Panc1 (cell line): ENCODE results near the gene JAZF1. TPM values are rescaled to one million over a fixed set of nuclear protein-coding genes. Genes with fewer than 3 reads are reported as not detected.

Experiments
- ATAC-seq: fragments of 200-7000 bp; cut with Tn5 transposase; 2 replicates; pipeline ENCODE4 v1.9.1; 2020; ENCODE audit warnings: mild to moderate bottlenecking, moderate library complexity
- BruUV-seq: library from RNA; stranded (reverse); fragments of 400-500 nt; replicated peaks from 2 replicates; lab custom pipeline; 2021; lab: Mats Ljungman, UMichigan
- CTCF ChIA-PET: fragments of 300-600 bp; sonication (Branson Sonifier 250); formaldehyde crosslinking; loops from one replicate; lab custom pipeline; 2022; ENCODE audit warnings: antibody characterized with exemption; lab: Charles Lee
- POLR2A ChIA-PET: fragments of 300-600 bp; sonication (Branson Sonifier 250); formaldehyde crosslinking; loops from one replicate; lab custom pipeline; 2022; ENCODE audit warnings: antibody characterized with exemption; lab: Charles Lee
- DNase-seq: peaks from one replicate; pipeline ENCODE4 v3.0.0-alpha.2; 2010; ENCODE audit warnings: low read depth, low spot score
- H3K27ac ChIP-seq: 2 replicates; pipeline ENCODE4 v1.5.1; 2011; ENCODE audit warnings: mild to moderate bottlenecking, low read length, inconsistent platforms
- H3K27me3 ChIP-seq: fragments of 200-500 bp; sonication (Bioruptor generic); 2 replicates; pipeline ENCODE4 v1.6.0; 2014; ENCODE audit warnings: low read length, inconsistent platforms; ENCODE audit not compliant: control insufficient read depth, insufficient read depth
- H3K36me3 ChIP-seq: fragments of 200-500 bp; sonication (Bioruptor generic); 2 replicates; pipeline ENCODE4 v1.5.1; 2014; ENCODE audit warnings: inconsistent platforms, mild to moderate bottlenecking, low read length, moderate library complexity; ENCODE audit not compliant: control insufficient read depth, insufficient read depth
- H3K4me1 ChIP-seq: 2 replicates; pipeline ENCODE4 v1.5.1; 2011; ENCODE audit warnings: inconsistent platforms, mild to moderate bottlenecking, low read length, moderate library complexity; ENCODE audit not compliant: control insufficient read depth, insufficient read depth
- H3K4me3 ChIP-seq, 2 experiments: 2 replicates each; pipeline ENCODE4 v1.5.1; 2011 to 2012; ENCODE audit warnings: low read depth in 2 of 2, low read length in 2 of 2, mild to moderate bottlenecking in 2 of 2, inconsistent platforms in 1 of 2, moderate library complexity in 1 of 2
- H3K9me3 ChIP-seq: fragments of 200-500 bp; sonication (Bioruptor generic); 2 replicates; pipeline ENCODE4 v1.5.1; 2014; ENCODE audit warnings: low read depth, mild to moderate bottlenecking, inconsistent platforms, low read length, moderate library complexity; ENCODE audit not compliant: control insufficient read depth, insufficient read depth
- POLR2AphosphoS5 ChIP-seq: IDR thresholded peaks from 2 replicates; pipeline ENCODE4 v1.6.1; 2012; ENCODE audit warnings: mild to moderate bottlenecking, low read depth, low read length, moderate library complexity
- SIN3A ChIP-seq: IDR thresholded peaks from 2 replicates; pipeline ENCODE4 v1.6.1; 2012; ENCODE audit warnings: low read depth, mild to moderate bottlenecking, low read length, moderate library complexity, borderline replicate concordance; ENCODE audit not compliant: insufficient read depth
- TCF7L2 ChIP-seq: IDR thresholded peaks from 2 replicates; pipeline ENCODE4 v1.6.1; 2011; ENCODE audit warnings: mild to moderate bottlenecking, low read depth, low read length, inconsistent platforms
- in situ Hi-C: cut with HindIII; loops from 2 replicates; pipeline ENCODE4 v1.10.0; 2016; ENCODE audit warnings: low sequenced_read_pairs, low pct_unique_long_range_greater_than_20kb
- intact Hi-C: fragments of 100-400 bp; cut with micrococcal nuclease; formaldehyde crosslinking; loops from one replicate; pipeline ENCODE4 v1.10.0; 2022; ENCODE audit not compliant: unreplicated experiment
- total RNA-seq: library from RNA; stranded (reverse); gene quantifications from one replicate; pipeline ENCODE4 v1.2.1, GENCODE V29; 2021; ENCODE audit not compliant: unreplicated experiment
- TF ChIP-seq, protein P1 (sequence below): fragments of 450-650 bp; IDR thresholded peaks from 2 replicates; pipeline ENCODE4 v1.5.1; 2017; ENCODE audit warnings: mild to moderate bottlenecking
- TF ChIP-seq, protein P2 (sequence below), 2 experiments: IDR thresholded peaks; 2 replicates each; pipeline ENCODE4 v1.6.1; 2011 to 2012; ENCODE audit warnings: low read depth in 2 of 2, control low read depth in 1 of 2, low read length in 1 of 2, mild to moderate bottlenecking in 1 of 2, moderate library complexity in 1 of 2; ENCODE audit not compliant: insufficient read depth in 1 of 2

JAZF1 gene
- total RNA-seq, 1 experiment from 2014 or later, result 8.8 TPM

DNA sequence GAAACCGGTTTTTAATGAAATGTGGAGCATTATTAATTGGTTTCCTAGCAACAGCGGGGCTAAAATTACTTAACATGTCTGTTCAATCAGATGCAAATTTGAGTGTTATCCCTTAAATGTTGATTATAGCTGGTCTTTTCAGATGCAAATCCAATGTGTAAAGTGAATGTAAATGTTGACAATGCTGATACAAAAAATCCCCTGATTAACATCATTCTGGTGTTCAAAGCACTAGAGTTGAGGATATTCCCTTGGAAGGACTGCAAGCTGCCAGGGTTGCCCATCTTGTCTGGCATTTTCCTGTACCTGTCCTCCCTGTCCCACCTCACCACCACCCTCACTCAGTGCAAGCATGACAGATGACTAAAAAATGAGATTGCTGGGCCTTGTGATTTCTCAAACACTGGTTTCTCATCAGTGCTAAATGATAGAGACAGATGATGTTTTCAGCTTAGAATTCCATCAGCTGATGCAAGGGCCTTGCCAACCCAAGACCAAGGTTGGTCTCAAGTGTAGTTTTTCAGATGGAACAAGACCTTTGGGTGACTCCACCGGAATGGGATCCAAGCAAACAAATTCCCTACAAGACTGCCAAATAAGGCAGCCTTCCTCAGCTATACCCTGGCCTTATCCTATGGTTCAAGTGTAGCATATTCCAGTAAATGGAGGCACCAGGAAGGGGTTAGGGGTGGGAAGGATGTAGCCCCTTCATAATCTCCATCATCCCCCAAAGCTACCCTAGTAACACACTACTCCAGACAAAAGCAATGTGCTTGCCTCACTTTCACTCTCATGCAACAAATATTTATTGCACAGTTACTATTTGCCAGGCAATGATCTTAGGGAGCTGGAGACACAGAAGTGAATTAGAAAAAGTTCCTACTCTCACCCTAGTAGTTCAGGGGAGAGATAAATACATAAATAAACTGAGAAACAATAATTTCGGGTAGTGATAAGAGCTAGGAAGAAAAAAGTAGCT is 54.9 kb downstream of the JAZF1 start:
- intact Hi-C loops, result no loop called here
- ATAC-seq, result no peak
- CTCF ChIA-PET, result interaction anchor here (0.7 kb wide), 1 partner anchor 1614 kb away, joined by 14 read pairs; no protein-coding TSS in a partner anchor

DNA sequence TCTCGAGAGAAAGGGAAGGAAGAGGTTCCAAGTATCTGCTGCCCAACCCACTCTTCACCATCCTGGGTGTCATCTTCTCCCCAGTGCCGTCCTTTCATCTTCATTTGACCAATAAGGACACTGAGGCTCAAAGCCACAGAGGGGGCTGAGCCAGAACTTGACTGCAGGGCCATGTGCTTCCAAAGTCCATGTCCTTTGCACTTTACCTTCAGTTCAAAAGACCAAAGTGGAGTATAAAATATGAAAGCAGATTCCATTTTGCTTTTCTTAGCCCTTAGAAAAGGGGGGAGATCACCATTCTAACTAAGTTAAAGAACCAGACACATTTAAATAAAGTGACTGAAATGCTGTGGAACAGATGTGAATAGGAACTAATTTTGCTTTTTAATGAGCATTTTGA is 56.2 kb downstream of the JAZF1 start:
- in situ Hi-C loops, result no loop called here
- intact Hi-C loops, result no loop called here
- TF ChIP-seq SIN3A (no peak), TCF7L2 (no peak), POLR2AphosphoS5 (no peak)
- TF ChIP-seq, protein P1, sequence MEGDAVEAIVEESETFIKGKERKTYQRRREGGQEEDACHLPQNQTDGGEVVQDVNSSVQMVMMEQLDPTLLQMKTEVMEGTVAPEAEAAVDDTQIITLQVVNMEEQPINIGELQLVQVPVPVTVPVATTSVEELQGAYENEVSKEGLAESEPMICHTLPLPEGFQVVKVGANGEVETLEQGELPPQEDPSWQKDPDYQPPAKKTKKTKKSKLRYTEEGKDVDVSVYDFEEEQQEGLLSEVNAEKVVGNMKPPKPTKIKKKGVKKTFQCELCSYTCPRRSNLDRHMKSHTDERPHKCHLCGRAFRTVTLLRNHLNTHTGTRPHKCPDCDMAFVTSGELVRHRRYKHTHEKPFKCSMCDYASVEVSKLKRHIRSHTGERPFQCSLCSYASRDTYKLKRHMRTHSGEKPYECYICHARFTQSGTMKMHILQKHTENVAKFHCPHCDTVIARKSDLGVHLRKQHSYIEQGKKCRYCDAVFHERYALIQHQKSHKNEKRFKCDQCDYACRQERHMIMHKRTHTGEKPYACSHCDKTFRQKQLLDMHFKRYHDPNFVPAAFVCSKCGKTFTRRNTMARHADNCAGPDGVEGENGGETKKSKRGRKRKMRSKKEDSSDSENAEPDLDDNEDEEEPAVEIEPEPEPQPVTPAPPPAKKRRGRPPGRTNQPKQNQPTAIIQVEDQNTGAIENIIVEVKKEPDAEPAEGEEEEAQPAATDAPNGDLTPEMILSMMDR, result no peak
- TF ChIP-seq, protein P2, sequence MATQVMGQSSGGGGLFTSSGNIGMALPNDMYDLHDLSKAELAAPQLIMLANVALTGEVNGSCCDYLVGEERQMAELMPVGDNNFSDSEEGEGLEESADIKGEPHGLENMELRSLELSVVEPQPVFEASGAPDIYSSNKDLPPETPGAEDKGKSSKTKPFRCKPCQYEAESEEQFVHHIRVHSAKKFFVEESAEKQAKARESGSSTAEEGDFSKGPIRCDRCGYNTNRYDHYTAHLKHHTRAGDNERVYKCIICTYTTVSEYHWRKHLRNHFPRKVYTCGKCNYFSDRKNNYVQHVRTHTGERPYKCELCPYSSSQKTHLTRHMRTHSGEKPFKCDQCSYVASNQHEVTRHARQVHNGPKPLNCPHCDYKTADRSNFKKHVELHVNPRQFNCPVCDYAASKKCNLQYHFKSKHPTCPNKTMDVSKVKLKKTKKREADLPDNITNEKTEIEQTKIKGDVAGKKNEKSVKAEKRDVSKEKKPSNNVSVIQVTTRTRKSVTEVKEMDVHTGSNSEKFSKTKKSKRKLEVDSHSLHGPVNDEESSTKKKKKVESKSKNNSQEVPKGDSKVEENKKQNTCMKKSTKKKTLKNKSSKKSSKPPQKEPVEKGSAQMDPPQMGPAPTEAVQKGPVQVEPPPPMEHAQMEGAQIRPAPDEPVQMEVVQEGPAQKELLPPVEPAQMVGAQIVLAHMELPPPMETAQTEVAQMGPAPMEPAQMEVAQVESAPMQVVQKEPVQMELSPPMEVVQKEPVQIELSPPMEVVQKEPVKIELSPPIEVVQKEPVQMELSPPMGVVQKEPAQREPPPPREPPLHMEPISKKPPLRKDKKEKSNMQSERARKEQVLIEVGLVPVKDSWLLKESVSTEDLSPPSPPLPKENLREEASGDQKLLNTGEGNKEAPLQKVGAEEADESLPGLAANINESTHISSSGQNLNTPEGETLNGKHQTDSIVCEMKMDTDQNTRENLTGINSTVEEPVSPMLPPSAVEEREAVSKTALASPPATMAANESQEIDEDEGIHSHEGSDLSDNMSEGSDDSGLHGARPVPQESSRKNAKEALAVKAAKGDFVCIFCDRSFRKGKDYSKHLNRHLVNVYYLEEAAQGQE (IDR thresholded peaks at IDR 0.05; ENCODE audit: insufficient read depth in 1 of 2, low read depth in 2 of 2, low read length in 1 of 2), result no peak
- H3K36me3 ChIP-seq, result no peaks in the 10 kb centered on the region
- ChIA-PET CTCF (no interaction called here), POLR2A (no interaction called here)
- no peaks in the 10 kb centered on the region for H3K27me3 ChIP-seq
- no peak overlapping the region for H3K4me3 ChIP-seq
- no peak overlapping the region for H3K27ac ChIP-seq
- ATAC-seq (no peak), DNase-seq (no peak)
- no peaks in the 10 kb centered on the region for H3K9me3 ChIP-seq
- no peaks in the 10 kb centered on the region for H3K4me1 ChIP-seq
- no TSS peak for BruUV-seq

More for the DNA sequence above, 54.9 kb downstream of the JAZF1 start:
- no peaks in the 10 kb centered on the region for H3K36me3 ChIP-seq
- H3K27ac ChIP-seq, result no peak overlapping the region
- in situ Hi-C loops, result no loop called here
- H3K4me1 ChIP-seq, result no peaks in the 10 kb centered on the region
- DNase-seq, result no peak
- H3K9me3 ChIP-seq, result no peaks in the 10 kb centered on the region
- no TSS peak for BruUV-seq
- no peak overlapping the region for H3K4me3 ChIP-seq
- no peaks in the 10 kb centered on the region for H3K27me3 ChIP-seq
- no peak for TF ChIP-seq POLR2AphosphoS5
- TF ChIP-seq TCF7L2, result no peak
- TF ChIP-seq, protein P2 (IDR thresholded peaks at IDR 0.05; ENCODE audit: insufficient read depth in 1 of 2, low read depth in 2 of 2, low read length in 1 of 2), result no peak
- TF ChIP-seq, protein P1, result no peak
- TF ChIP-seq SIN3A, result no peak
- POLR2A ChIA-PET, result no interaction called here
